GM21515 (cell line): Measurements from ENCODE around the gene DIPK1A.

Experiments used
- ATAC-seq: cut with Tn5 transposase; IDR thresholded peaks from one replicate; pipeline ENCODE4 v1.9.1; 2021; ENCODE audit not compliant: unreplicated experiment

DIPK1A gene

GRCh38 chr1:92961131-92961895 lies at the start of gene DIPK1A:
TSS of gene DIPK1A (minus strand) at chr1:92961462. CDS start at chr1:92961429, 33 bp downstream.
- ATAC-seq: peak; percentile 43

DNA sequence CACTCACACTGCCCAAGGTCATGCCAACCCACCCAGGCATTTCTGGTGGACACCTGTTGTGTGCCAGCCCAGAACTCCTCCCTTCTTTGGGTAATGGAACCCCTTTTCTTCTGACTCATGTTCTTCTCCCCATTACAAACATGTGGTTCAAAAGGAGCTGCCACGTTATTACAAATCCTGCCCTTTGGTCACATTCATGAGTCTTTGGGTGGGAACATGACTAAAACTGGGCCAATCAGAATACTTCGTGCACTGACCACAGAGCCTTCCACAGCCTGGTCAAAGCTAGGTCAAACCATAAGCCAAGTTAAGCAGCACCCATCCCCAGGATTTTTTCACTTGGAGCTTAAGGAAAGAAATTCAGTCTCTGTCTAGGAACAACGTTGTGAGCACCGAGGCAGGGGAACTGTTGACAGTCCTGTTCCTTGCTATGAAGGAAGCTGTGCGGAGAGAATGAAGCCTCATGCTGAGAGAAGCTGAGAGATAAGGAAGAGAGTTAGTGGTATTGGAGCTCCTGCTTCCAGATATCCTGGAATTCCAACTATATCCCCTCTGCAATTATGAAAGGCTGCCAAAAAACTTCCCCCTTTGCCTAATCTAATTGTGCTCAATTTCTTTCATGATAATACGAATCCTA lies 46.8 kb upstream of the DIPK1A start:
- ATAC-seq: no peak

GRCh38 chr1:93005252-93005598 lies 44.0 kb upstream of the DIPK1A start:
- ATAC-seq: no peak

DNA sequence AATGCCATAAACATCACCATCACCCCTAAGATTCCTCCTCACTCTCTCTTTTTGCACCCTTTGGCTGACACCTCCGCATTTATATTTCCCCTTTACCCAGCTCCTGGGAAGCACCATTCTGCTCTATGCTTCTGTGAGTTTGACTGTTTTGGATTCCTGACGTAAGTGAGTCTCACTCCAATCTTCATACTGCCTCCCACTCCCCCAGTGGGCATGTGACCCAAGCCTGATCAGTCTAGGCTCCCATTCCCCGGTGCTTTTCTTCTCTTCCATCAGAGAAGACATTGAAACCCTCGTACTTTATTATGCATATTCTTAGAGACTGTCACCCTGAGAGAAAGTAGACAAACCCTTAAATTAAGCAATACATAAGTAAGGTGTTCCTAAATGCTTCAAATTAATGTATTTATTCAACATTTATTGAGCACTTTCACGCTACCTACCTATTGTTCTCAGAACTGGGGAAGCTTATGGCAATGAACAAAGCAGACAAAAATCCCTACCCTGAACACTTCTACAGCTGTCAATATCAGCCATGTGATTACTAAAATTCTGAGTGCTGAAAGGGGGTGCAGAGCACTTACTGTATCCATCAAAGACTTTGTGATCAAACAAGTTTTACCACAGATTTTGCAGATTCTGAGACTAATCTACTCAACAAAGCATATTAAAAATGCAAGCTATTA lies 43.4 kb upstream of the DIPK1A start:
- ATAC-seq: no peak

GRCh38 chr1:93003981-93004380 lies 42.7 kb upstream of the DIPK1A start:
- no peak for ATAC-seq

- no peak for ATAC-seq
Observed at GRCh38 chr1:93002781-93003180, 41.5 kb upstream of the DIPK1A start.

GRCh38 chr1:93001893-93002292 lies 40.6 kb upstream of the DIPK1A start:
- no peak for ATAC-seq

- ATAC-seq: peak; percentile 48
Observed at GRCh38 chr1:93000751-93001175, 39.5 kb upstream of the DIPK1A start.

GRCh38 chr1:93000291-93000690 lies 39.0 kb upstream of the DIPK1A start:
- no peak for ATAC-seq

GRCh38 chr1:92998821-92999220 lies 37.6 kb upstream of the DIPK1A start:
- ATAC-seq: no peak

GRCh38 chr1:92995441-92996430 lies 34.5 kb upstream of the DIPK1A start:
- ATAC-seq: no peak

DNA sequence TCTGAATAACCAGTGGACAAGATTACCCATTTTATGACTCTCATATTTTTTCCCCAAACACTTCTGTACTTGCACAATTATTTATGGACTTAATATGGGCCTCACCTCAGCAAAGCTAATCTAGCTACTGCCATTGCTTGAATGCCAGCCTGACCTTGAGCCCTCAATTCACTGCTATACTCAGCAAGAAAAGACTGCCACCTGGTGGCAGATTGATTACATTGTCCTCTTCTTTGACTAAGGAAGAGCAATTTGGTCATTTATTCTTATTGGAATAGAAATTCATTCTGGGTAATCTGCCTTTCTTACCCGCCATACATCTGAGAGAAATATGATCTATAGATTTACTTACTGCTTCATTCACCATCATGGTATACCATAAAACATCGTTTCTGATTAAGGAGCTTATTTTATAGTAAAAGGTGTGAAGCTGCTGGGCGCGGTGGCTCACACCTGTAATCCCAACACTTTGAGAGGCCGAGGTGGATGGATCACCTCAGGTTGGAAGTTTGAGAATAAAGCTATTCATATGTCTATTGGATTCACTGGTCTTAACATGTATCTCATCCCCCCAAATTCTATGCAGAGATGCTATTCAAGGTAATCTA lies 32.9 kb upstream of the DIPK1A start:
- peak; percentile 87 for ATAC-seq

GRCh38 chr1:92993581-92993980 lies 32.3 kb upstream of the DIPK1A start:
- no peak for ATAC-seq

- ATAC-seq: no peak
Observed at GRCh38 chr1:92992877-92993276, 31.6 kb upstream of the DIPK1A start.

DNA sequence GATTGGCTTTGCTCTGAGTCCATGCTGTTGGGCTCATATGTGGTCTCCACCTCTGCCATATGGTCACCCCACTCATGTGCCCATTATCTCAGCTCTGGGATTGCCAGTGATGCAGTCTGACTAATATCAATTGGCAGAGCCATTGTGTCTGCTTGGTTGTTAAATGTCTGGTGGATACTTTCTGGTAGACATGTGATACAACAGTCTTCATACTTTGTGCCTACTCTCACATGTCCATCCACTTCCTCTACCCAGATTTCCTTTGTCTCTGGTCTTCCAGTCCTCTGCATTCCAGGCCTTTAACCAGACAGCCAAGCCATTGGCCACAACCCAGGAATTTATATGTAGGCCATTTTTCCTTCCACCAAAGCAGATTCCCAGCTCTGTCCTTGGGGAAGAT lies 30.8 kb upstream of the DIPK1A start:
- ATAC-seq: no peak

DNA sequence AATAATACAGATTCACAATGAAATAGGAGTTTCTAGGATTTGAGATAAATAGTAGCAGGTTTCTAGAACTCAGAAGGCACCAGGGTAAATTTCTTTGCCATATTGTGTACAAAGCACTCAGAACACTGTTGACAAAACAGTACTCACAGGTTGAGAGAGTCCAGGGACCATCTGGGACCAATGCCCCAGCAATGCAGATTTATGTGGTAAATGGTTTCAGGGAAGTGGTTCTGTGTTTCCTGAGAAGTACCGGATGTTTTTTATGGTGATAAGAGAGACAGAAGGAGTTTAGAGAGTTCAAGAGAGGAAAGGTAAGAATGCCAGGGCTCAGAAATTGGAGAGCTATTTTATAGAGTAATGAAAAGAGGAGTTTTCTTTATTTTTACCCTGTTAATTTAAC lies 29.6 kb upstream of the DIPK1A start:
- ATAC-seq: no peak

DNA sequence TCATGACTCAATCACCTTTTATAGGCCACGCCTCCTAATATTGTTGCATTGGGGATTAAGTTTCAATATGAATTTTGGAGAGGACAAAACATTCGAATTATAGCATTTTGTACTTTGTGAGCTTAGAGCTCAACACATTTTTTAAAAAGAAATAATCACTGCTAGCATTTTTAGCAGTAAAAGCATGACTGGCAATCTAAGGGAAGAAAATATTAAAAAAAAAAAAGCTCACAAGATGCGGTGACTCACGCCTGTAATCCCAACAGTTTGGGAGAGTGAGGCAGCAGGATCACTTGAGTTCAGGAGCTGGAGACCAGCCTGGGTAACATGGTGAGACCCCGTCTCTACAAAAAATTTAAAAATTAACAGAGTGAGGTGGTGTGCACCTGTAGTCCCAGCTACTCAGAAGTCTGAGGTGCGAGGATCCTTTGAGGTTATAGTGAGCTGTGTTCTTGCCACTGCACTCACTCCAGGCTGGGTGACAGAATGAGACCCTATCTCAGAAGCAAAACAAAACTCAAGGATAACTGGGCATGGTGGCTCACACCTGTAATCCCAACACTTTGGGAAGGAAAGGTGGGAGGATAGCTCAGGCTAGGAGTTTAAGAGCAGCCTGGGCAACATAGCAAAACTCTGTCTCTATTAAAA lies 28.8 kb upstream of the DIPK1A start:
- no peak for ATAC-seq

GRCh38 chr1:92989253-92989652 lies 28.0 kb upstream of the DIPK1A start:
- ATAC-seq: no peak

- ATAC-seq: no peak
Observed at GRCh38 chr1:92987462-92987861, 26.2 kb upstream of the DIPK1A start.

- no peak for ATAC-seq
Observed at GRCh38 chr1:92985101-92985500, 23.8 kb upstream of the DIPK1A start.
